Suprapubic skin (tissue), 4 donors: ENCODE measurements around the gene EDN3.

Experiments
- EP300 ChIP-seq: sonication (generic); formaldehyde crosslinking; IDR thresholded peaks from one replicate; pipeline ENCODE4 v1.6.1; 2017; ENCODE audit warnings: antibody characterized with exemption
- POLR2A ChIP-seq, 2 donors: fragments of 450-650 bp; IDR thresholded peaks; one replicate each; pipeline ENCODE4 v1.6.1; 2017; ENCODE audit warnings: antibody characterized with exemption in 2 of 2, mild to moderate bottlenecking in 2 of 2, moderate library complexity in 2 of 2
- POLR2AphosphoS5 ChIP-seq, 3 donors: sonication (generic); formaldehyde crosslinking; IDR thresholded peaks; one replicate each; pipeline ENCODE4 v1.6.1; 2017; ENCODE audit warnings: antibody characterized with exemption in 3 of 3
- TF ChIP-seq, protein P1 (sequence below), 2 donors: fragments of 200-600 bp in 1 of 2; fragments of 450-650 bp in 1 of 2; sonication (generic) in 1 of 2; IDR thresholded peaks; one replicate each; pipeline ENCODE4 v1.5.1; 2016 to 2019; ENCODE audit warnings: antibody characterized with exemption in 2 of 2, mild to moderate bottlenecking in 1 of 2, moderate library complexity in 1 of 2

DNA sequence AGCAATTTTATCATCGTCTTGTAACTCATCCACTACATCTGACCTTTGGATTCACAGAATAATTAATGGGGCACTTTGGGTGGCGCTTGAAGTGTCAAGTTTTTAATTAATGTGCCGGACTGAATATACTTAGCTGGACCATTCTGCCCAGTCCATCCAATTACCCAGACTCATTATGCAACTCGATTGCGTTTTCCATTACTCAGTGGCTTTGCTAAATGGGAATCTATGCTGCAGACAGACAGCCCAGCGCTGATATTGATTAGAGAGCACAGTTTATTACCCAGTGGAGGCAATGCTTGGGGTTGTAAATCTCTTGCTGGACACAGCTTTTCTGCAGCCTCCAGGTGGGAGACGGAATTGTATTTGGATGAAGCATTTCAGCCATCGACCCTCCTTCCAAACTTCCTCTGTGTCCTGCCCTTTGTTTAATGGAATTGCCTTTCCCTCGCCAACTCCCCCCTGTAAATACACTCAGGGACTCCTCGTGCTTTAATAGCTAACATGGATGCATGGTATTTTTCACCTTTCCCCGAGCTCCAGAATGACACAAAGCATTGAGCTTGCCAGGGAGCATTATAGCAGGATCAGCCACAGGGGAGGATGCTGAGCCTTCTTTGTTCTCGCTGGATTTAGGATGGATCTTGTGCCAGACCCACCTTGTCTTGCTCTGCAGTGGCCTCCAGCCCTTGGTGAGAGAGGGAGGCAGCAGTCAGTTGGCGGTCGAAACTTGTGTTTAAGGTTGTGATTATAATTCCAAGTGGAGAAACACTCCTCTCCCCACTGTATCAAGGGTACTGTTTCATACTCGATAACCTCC is 59.7 kb downstream of the EDN3 start:
- TF ChIP-seq POLR2AphosphoS5 (IDR thresholded peaks at IDR 0.05) (no peak), POLR2A (IDR thresholded peaks at IDR 0.05) (no peak), EP300 (no peak)
- TF ChIP-seq, protein P1, sequence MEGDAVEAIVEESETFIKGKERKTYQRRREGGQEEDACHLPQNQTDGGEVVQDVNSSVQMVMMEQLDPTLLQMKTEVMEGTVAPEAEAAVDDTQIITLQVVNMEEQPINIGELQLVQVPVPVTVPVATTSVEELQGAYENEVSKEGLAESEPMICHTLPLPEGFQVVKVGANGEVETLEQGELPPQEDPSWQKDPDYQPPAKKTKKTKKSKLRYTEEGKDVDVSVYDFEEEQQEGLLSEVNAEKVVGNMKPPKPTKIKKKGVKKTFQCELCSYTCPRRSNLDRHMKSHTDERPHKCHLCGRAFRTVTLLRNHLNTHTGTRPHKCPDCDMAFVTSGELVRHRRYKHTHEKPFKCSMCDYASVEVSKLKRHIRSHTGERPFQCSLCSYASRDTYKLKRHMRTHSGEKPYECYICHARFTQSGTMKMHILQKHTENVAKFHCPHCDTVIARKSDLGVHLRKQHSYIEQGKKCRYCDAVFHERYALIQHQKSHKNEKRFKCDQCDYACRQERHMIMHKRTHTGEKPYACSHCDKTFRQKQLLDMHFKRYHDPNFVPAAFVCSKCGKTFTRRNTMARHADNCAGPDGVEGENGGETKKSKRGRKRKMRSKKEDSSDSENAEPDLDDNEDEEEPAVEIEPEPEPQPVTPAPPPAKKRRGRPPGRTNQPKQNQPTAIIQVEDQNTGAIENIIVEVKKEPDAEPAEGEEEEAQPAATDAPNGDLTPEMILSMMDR (IDR thresholded peaks at IDR 0.05) = no peak
